HG02759 (cell line): ENCODE results near the gene CUEDC1.

Experiments
- ATAC-seq: cut with Tn5 transposase; IDR thresholded peaks from one replicate; pipeline ENCODE4 v1.9.1; 2021; ENCODE audit warnings: mild to moderate bottlenecking, moderate library complexity; ENCODE audit not compliant: unreplicated experiment

Gene CUEDC1

DNA sequence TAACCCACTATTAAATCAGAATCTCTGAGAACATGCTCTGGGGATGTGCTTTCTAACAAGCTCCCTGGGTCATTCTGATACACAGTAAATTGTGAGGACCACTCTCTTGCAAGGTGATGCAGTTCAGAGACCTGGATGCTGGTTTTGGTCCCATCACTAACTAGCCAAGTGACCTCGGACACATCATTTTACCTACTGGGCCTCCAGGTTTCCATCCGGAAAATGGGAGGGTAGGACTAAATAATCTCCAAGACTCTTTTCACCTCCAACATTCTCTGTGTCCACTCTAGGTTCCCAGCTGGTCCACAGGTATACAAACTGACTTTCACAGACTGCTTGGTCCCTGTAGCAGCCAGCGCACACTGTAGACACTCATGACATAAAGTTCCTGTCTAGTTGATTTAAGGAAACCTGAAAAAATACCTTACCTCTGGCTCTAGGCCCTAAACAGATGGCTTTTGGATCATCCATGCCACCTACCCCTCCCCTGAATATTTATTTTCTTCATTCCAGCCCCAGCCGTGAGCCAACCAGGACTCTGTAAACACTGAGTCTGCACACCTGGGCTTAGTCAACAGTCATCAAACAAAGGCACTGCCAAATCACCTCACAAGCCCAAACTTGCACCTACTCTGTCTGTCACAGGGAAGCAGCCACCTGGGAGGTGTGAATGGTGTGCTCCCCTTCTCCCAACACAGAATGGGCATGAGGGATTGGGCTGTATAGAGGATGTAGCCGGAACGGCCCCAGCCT lies 54.0 kb downstream of the CUEDC1 start:
- no peak for ATAC-seq

DNA sequence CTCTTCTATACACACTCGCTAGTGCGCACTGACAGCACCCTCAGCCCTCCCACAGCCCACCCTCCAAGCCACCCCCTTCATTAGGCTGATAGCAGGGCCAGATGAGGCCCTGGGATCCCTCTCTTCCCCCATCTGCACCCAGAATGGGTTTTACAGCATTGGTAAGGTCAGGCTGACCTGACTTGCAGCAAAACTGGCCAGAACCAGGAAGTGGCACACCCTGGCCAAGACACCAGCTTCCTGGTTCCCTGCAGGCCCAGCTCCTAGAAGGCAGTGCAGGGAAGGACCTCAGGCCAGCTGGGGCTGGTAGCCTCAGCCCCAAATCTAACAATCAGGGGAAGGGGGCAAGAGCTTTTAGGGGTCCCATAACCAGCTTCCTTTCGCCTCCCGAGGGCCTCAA lies 55.4 kb downstream of the CUEDC1 start:
- ATAC-seq = no peak

DNA sequence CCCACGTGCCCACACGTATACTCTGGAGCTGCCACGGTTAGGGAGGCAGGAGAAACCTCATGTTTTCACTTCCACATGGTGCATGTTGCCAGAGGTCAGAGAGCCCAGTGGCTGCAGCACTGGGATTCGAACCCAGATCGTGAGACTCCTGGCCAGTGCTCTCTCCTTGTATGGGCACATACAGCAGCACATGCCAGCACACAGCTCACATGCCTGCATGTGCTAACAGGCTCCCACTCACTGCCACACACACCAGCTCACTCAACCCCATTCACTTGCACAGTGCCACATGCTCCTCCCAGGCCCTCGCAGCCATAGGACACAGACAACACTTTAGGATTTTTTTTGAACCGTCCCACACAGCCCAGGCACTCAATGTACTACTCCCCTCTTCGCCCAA lies 55.8 kb downstream of the CUEDC1 start:
- no peak for ATAC-seq

DNA sequence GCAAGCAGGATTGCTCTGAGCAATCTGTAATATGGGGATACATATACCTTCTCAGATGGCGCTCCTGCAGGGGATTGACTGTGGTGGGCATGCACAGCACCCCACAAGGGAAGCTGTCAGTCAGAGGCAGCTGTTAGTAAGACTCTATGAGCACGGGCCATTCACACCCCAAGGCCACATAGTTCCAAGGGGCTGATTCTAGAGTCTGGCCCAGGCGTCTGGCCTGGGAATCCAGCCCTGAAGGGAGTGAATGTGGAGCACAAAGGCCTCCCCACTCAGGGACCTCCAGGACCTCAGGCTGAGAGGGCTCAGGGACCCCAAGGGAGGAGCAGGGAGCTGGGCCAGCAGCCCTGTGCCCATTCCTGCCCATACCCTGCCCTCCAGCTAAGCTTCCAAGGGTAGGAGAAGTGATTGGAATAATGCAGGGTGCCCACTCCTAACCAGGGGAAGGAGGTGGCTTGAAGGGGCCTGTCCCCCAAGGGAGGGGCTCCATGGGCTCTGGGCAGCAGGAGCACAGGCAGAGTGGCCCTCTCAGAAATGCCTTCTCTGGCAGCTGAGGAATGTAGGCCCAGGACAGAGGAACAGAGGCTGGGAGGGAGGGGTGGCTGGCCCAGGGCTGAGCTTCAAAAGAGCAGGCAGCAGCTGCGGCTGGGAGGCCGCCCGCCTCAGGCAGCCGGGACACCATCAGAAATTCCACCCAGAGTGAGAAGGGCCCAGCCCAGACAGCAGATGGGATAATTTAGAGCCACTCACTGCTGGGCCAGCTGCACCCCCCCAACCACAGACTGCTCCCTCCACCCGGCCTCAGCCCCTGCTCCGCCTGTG lies 56.5 kb downstream of the CUEDC1 start:
- ATAC-seq = no peak

DNA sequence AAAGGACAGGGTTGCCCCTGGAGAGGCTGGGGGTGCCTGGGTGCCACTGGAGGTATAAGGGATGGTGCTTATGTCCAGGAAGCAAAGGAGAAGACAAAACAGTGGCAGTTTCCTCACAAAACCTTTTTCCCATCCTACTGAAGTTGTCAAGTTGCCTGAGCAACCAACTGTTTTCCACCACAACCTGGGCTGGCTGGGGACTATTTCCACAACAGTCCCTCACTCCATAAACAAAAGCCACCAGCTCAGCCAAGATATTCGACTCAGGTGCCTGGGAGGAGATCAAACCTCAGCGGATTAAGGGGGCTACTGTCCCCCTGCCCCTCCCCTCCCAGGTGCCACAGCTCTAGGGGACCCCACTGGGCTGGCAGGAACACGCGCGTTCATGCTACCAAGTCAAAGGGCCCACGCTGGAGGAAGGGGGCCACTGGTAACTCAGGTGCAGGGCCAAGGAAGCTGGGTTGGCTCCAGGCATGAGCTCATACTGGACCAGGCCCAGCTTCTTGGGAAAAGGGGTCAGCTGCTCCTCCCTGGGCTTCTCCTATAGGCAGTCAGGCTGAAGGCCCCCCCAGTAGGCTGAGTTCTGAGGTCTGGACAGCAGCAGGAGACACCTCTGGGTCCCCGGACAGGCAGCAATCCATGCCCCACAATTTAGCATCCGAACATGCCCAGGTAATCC lies 59.7 kb downstream of the CUEDC1 start:
- ATAC-seq = no peak

DNA sequence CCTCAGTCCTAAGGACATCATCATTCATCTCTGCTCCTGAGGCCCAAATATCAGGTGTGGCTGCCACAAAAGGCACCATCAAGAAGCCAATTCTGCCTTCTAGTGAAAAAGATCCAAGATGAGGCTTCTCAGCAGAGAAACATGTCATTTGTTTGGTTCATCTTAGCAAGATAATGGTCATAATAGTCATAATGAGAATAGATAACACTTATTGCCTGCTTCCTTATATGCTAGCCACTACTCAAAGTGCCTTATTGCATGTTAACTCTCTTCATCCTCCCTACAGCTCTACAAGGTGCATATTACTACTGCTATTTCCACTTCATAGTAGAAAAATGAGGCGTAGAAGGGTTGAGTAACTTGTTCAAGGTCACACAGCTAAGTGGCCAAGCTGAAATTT lies 60.4 kb downstream of the CUEDC1 start:
- ATAC-seq = no peak

DNA sequence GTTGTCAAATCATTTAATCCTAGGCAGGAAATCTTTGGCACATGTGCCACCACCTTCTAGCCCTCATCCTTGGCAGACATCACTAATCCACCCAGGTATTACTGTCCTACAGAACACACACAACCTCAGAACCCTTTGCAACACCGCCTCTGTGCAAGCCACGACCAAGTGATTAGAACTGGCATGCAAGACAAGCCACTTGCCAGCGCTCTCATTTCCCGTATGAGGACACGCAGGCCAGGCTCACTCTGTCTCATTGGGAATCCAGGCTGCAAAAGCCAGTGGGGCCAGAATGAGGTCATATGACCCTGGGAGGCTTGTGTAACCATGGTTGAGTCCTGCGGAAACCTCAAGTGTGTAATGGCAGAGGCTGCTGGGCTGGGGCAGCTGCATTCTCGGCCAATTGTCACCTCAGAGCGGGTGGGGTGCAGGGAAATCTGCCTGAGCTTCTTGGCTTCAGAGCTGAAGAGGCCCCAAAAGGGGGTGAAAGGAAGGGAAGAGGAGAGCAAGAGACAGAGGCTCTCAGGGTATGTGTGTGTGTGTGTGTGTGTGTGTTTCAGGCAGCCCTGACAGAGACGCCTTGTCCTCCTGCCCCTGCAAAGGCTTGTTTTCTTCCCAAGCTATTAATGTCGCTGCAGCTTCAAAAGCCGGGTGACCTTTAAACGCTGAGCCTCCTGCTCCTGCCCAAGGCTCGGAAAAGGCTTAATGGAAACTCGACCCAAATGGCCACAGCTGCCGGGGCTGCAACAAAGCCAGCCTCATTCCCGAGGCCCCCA lies 62.2 kb downstream of the CUEDC1 start:
- ATAC-seq = no peak

DNA sequence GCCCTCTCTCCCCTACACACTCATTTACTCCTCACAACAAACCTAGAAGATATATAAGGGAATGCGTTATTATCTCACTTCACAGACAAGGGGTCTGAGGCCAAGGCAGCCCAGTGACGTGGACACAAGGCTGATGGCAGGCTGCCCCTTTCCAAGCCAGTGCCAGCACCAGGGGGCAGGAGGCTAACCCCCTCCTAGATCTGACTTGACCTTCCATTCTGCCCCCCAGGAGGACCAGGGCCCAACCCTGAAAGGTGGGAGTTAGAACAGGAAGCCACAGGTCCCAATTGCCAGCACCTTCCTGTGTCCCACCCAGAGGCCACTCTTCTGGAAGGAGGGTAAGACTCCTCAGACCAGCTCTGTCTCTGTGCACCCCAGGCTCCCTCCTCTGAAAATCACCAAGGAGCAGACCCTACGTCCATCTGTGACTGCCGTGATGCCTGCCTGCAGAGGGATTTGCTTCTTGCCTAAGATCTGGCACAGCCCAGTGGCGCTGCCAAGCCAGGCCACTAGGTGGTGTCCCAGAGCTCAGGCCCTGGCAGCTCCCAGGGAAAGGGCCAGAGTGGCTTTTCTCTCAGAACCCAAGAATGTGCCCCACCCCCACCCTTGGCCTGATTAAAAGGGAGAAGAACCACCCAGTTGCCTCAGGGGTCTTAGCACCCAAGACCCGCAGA lies 62.9 kb downstream of the CUEDC1 start:
- ATAC-seq = peak; percentile 65

DNA sequence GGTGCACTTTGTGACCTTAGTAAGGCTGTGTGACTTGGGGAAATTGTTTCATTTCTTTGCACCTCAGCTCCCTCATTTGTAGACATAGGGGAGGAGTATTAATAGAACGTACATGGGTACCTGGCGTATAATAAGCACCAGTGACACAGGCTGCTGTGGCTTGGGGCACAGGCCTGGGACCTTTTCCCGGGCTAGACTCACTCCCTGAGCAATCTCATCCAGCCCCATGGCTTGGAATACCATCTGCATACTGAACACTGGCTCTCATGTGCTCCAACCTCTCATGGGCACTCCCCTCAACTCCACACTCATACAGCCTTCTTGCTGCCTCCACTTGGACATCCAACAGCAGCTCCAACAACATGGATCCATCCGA lies 64.4 kb downstream of the CUEDC1 start:
- no peak for ATAC-seq

DNA sequence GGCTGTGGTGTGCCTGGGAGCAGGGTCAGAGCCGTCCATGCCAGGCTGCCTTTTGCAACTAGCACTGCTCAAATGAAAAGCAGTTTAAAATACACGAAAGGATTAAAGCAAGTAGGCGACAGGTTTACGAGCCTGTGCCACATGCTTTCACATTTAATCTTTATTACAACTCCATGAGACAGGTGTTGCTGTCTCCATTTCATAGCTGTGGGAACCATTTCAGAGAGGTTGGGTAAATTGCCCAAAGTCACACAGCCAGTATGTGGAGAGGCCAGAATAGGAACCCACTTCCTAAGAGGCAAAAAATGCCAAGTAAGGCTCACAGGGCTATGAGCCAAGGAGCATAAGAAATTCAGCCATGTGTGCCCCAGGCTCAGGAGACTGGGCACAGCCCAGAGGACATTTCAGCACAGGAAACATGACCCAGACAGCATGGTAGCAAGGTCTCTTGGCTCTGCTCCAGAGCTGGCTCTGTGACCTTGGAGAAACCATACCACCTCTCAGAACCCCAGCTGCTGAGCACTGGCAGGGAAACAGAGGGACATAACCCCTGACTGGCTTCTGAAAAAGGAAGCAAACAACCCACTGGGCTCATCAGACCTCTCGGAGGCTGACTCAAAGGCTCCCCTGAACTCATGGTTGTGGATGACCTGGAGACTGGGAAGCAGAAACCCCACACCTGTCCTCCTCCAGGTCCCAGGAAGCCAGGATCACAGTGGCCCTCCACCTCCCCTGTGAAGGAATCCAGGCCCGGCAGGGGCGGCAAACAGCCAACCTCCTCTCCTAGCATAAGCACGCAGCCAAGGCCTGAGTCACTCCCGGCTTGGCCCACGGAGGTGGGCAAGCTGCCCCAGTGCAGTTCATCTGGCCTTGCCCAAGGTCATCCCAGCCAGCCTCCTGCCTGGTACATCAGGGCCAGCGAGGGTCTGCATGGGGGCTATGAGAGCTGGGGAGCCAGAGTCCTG lies 65.0 kb downstream of the CUEDC1 start:
- no peak for ATAC-seq

DNA sequence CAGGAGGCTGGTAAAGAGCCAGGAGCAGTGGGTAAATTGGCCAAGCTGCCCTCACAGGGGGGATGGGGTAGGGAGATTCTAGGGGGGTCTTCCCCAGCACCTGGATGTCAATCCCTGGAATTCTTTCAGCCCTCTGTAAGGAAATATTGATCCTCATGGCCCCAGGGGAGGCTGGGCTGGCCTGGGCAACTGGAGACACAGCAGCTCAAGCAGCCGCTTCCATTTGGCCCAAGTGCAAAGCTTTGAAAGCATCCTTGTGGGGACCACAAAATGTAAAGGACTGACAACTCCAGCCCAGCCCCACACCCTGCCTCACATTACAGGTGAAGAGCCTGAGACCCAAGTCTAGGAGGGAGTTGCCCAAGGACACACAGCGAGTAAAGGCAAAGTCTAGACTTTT lies 66.0 kb downstream of the CUEDC1 start:
- ATAC-seq = no peak

DNA sequence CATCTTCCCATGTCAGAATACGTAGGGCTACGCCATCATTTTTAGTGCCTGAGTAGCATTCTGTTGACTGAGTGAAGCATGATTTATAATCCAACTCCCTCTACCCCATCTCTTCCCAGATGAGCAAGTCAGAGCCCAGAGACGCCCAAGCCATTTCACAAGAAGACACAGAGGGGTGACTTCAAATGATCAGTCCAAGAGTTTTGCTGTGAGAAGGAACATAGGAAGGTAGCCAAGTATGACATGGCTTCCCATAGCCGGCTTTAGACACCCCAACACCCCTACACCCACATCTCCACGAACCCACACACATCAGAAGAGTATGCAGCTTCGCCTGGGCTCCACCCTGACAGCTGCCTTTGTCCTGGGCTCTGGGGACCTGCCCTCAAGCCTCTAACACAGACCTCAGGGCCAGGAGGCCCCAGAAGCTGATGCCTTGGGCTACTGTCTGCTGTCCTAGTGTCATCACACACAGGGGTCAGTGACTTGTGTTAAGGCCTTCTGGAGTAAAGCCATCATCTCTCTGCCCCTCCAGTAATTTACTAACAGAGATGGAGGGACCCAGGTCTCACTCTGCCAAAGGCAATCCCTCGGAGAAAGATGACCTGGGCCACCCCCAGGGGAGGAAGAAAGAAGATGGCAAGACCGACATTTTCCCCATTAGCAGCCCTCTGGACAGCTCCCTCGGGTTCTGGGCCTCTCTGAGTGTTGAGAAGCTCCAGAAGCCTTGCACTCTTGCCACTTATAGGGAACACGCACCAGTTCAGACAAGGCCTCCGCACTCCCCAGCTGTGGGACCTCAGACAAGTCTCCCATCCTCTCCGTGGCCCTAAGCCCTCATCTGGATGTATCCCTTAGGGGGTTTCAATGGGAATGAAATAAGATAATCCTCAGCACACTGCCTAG lies 66.6 kb downstream of the CUEDC1 start:
- no peak for ATAC-seq

DNA sequence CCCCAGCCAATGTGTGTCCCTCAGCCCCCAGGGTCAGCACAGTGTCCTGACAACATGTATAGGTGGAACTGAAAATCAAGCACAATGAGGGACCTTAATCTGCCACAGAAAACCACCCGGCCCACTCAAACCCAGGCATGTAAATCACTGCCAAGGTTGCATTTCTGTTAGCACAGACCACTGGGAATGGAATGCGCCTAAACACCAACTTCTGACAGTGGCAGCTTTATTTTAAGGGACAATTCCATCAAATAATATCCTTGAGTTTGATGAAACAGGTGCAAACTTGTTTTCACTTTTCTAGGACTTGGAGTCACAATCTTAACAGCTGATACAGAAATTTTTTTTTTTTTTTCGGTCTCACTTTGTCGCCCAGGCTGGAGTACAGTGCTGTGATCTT lies 68.1 kb downstream of the CUEDC1 start:
- no peak for ATAC-seq

DNA sequence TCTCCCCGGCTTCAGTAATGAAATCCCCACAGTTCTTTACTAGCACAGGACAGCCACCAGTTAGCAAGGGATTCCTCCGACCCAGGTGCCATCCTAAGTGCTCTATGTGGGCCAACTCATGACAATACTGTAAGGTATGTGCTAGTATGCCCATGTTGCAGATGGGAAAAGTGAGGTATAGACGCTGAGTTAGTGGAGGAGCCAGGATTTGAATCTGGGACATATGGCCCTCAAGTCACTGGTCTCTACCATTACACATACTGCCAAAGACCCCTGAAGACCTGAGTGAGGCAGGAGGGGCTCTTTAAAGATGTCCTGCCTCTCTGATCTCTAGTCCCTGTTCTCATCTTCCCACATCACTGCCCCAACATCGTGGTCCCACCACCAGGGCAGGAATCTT lies 69.2 kb downstream of the CUEDC1 start:
- no peak for ATAC-seq

DNA sequence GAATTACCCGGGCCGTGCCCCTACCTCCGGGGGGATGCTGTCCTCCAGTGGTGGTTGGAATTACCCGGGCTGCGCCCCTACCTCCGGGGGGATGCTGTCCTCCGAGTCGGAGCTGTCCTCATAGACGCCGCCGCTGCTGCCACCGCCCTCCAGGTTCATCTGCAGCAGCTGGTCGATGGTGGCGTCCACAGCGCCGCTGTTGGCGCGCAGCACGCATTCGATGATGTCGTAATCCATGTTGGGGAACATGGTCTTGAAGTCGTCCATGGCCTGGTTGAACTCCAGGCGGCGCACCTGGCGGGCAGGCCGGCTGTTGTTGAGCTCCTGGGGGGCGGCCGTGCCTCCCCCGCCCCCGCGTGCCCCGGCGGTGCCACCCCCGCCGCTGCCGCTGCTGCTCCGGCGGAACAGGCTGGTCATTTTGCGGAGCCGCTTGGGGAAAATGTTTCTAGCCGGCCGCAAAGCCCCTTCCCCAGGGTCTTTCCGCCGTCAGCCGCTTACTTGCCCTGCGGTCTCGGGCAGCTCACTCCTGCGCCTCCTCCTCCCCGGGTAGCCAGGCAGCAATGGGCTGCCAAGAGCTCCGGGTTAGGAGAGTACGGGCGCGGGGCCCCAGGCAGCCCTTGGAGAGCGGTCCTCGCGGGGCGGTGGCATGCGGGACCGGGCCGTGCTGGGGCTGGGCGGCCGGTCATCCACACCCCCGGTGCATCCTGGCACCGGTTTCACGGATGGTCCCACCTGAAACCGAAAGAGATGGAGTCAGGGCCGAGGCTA lies 69.9 kb downstream of the CUEDC1 start:
- ATAC-seq = no peak

DNA sequence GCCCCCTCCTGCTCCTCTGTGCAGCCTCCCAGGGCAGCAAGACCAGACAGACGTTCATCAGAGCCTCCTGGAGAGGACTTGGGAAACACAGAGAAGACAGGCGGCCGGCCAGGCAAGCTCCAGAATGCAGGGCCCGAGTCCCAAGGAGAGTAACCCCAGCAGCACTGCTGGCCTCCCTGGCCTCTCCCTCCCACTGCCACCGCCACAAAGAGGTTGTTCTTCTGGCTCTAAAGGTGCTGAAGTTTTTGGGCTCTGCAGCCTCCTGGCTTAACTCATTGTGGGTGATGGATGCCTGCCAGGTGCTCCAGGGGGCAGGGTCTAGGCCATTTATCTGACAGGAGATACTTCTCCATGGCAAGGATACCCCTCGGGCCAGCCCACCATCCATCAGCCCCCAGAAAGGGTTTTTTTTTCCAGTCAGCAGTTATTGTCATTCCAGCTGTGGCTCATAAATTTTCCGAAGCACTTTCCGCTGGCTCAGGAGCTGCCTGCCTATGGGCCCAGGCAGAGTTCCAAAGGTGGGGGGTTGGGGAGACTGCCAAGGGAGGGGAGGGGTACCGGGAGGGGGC lies 73.3 kb downstream of the CUEDC1 start:
- no peak for ATAC-seq

DNA sequence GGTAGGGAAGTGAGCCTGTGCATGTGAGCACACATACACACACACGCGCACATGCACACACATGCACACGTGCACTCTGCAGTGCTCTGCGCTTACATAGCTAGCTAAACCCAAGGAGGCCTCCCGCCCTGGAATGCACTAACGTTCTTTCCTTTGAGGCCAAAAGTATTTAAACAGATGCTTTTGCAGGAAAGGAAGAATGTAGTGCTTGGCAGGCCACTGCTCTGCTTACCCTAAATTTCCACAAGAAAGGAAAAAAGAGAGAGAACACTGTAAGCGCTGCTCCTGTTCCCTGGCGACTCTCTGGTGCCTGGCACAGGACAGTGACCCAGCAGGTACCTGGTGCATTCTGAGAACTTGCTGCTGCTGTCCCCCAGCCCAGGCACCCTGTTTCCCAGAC lies 74.1 kb downstream of the CUEDC1 start:
- no peak for ATAC-seq
